Suppressor macrophage (primary cell): ENCODE data around the gene CLMN.

Experiments
- DNase-seq, 4 experiments: peaks; one replicate each; pipeline ENCODE4 v3.0.0-alpha.2; 2020 to 2022

CLMN gene

GRCh38 chr14:95237121-95237957 is 82.4 kb downstream of the CLMN start:
- no peak for DNase-seq

GRCh38 chr14:95236221-95236620 is 83.5 kb downstream of the CLMN start:
- DNase-seq: no peak

- DNase-seq: no peak
Observed at GRCh38 chr14:95235767-95236166, 83.9 kb downstream of the CLMN start.

- DNase-seq: no peak
Observed at GRCh38 chr14:95235351-95235750, 84.4 kb downstream of the CLMN start.

- DNase-seq: no peak
Observed at GRCh38 chr14:95234426-95234825, 85.3 kb downstream of the CLMN start.

- peak; percentile 29 to 67 (median 55) for DNase-seq
Observed at GRCh38 chr14:95233702-95234241, 85.9 kb downstream of the CLMN start.

- no peak for DNase-seq
Observed at GRCh38 chr14:95232894-95233584, 86.7 kb downstream of the CLMN start.

GRCh38 chr14:95231966-95232633 is 87.6 kb downstream of the CLMN start:
- DNase-seq: no peak

- no peak for DNase-seq
Observed at GRCh38 chr14:95229749-95230148, 90.0 kb downstream of the CLMN start.

GRCh38 chr14:95228240-95228639 is 91.5 kb downstream of the CLMN start:
- DNase-seq: no peak

GRCh38 chr14:95227279-95227860 is 92.3 kb downstream of the CLMN start:
- DNase-seq: no peak

GRCh38 chr14:95226801-95227200 is 92.9 kb downstream of the CLMN start:
- DNase-seq: no peak

- no peak for DNase-seq
Observed at GRCh38 chr14:95225251-95225887, 94.3 kb downstream of the CLMN start.

- DNase-seq: no peak
Observed at GRCh38 chr14:95222870-95223398, 96.8 kb downstream of the CLMN start.

- DNase-seq: no peak
Observed at GRCh38 chr14:95222151-95222631, 97.5 kb downstream of the CLMN start.

GRCh38 chr14:95221531-95221930 is 98.2 kb downstream of the CLMN start:
- DNase-seq: no peak

- no peak for DNase-seq
Observed at GRCh38 chr14:95220663-95221231, 99.0 kb downstream of the CLMN start.

- no peak for DNase-seq
Observed at GRCh38 chr14:95218472-95219193, 101.1 kb downstream of the CLMN start.

- DNase-seq: no peak
Observed at GRCh38 chr14:95218006-95218405, 101.7 kb downstream of the CLMN start.

- no peak for DNase-seq
Observed at GRCh38 chr14:95217391-95217900, 102.3 kb downstream of the CLMN start.

GRCh38 chr14:95216008-95216407 is 103.7 kb downstream of the CLMN start:
- DNase-seq: peak in 1 of 4 experiments; percentile 6
